Kidney epithelial cell (primary cell): ENCODE measurements around the gene SH3RF3. TPM values are rescaled to one million over a fixed set of nuclear protein-coding genes. Genes with fewer than 3 reads are reported as not detected.
"Not testable (repeated sequence)": the region's sequence is repeated elsewhere in the genome, so short reads cannot be mapped to it uniquely, and the experiment has no call there.

Experiments used
- DNase-seq: peaks from one replicate; pipeline ENCODE4 v3.0.0-alpha.2; 2010; ENCODE audit warnings: low read depth
- H3K27me3 ChIP-seq: 2 replicates; pipeline ENCODE4 v1.6.0; 2011; ENCODE audit warnings: low read length; ENCODE audit not compliant: control insufficient read depth, insufficient read depth
- H3K36me3 ChIP-seq: 2 replicates; pipeline ENCODE4 v1.5.1; 2011; ENCODE audit warnings: low read length; ENCODE audit not compliant: control insufficient read depth, insufficient read depth
- H3K4me3 ChIP-seq: 2 replicates; pipeline ENCODE4 v1.5.1; 2011; ENCODE audit warnings: low read depth, mild to moderate bottlenecking, control low read depth, low read length
- total RNA-seq: library from RNA; depleted of rRNA; stranded (reverse); fragments of >200 nt; gene quantifications from 2 replicates; pipeline ENCODE4 v1.2.3, GENCODE V29; 2015
- TF ChIP-seq, protein P1 (sequence below): IDR thresholded peaks from 2 replicates; pipeline ENCODE4 v1.5.1; 2011; ENCODE audit warnings: mild to moderate bottlenecking, moderate library complexity, low read length, control low read depth, inconsistent platforms; ENCODE audit not compliant: insufficient read depth, poor library complexity, severe bottlenecking

The SH3RF3 gene
- total RNA-seq, 1 donor from 2014 or later, result 9.6 TPM

DNA sequence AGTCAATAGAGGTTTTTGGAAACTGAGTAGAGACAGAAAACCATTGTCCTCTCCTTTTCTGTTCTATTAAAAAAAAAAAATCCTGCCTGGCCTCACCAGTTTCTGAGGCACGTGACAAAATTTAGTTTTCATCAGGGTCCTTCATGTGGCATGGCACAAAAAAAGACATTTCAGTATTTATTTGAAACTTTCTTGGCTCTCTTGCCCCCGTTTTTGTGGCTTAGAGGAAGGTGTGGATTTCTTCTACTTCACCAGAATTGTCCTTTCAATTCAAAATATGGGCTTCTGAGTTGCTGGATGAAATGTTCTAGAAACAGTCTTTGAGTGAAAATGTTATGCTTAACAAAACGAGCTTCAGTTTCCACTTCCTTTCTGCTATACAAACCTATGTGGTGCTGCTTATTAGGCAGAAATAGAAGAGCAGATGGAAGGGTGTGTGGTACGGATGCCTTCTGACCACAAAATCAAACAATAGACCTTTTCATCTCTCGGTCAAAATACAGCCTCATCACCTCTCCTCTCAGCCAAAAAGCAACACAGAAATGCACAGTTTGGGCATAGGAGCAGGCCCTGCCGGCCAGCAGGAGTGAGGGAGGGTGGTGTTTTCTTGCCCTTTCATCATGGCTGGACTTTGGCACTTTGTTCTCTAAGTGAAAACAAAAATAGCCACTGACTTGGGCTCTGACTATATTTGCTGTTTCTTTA lies 89.2 kb downstream of the SH3RF3 start:
- Histone ChIP-seq H3K36me3 (no peaks in the 10 kb centered on the region), H3K4me3 (no peak overlapping the region), H3K27me3 (peaks cover 5% of the 10 kb centered on the region)
- DNase-seq, result no peak
- TF ChIP-seq, protein P1, sequence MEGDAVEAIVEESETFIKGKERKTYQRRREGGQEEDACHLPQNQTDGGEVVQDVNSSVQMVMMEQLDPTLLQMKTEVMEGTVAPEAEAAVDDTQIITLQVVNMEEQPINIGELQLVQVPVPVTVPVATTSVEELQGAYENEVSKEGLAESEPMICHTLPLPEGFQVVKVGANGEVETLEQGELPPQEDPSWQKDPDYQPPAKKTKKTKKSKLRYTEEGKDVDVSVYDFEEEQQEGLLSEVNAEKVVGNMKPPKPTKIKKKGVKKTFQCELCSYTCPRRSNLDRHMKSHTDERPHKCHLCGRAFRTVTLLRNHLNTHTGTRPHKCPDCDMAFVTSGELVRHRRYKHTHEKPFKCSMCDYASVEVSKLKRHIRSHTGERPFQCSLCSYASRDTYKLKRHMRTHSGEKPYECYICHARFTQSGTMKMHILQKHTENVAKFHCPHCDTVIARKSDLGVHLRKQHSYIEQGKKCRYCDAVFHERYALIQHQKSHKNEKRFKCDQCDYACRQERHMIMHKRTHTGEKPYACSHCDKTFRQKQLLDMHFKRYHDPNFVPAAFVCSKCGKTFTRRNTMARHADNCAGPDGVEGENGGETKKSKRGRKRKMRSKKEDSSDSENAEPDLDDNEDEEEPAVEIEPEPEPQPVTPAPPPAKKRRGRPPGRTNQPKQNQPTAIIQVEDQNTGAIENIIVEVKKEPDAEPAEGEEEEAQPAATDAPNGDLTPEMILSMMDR, result no peak

DNA sequence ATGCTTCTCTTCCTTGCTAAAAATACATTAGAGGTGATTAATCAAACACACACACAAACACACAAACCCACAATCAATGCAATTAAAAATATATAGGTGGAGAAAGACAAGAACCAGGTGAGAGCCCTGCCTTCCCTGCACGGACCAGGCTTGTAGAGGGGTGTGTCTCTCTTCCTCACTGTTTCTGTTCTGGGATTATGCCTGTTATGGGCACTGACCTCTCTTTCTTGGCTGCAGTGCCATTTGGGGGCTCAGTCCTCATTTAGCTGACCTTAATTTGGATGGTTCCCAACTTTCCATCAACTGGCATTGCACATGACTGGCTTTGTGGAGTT lies 89.8 kb downstream of the SH3RF3 start:
- Histone ChIP-seq H3K4me3 (no peak overlapping the region), H3K36me3 (no peaks in the 10 kb centered on the region), H3K27me3 (peaks cover 5% of the 10 kb centered on the region)
- no peak for DNase-seq
- TF ChIP-seq, protein P1, result no peak

DNA sequence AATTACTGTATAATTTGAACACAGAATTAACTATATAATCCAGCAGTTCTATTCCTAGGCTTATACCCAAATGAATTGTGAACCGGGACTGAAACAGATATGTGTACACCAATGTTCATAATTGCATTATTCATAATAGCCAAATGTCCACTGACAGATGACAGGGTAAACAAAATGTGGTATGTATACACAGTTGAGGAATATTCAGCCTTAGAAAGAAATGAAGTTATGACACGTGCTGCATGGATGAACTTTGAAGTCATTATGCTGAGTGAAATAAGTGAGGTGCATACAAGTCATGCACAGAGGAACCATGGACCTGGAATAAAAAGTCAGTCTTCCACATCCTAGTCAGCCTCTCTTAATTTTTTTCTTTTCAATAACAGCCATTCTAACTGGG lies 91.9 kb downstream of the SH3RF3 start:
- TF ChIP-seq, protein P1, result no peak
- DNase-seq, result no peak
- Histone ChIP-seq H3K36me3 (no peaks in the 10 kb centered on the region), H3K27me3 (peaks cover 3% of the 10 kb centered on the region), H3K4me3 (no peak overlapping the region)

DNA sequence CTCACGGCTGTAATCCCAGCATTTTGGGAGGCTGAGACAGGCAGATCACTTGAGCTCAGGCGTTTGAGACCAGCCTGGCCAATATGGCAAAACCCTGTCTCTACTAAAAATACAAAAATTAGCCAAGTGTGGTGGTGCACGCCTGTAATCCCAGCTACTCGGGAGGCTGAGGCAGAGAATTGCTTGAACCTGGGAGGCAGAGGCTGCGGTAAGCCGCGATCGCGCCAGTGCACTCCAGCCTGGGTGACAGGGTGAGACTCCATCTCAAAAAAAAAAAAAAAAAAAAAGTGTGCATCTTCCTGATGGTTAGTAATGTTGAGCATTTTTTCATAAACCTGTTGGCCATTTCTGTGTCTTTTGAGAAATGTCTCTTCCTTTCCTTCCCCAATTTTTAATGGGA lies 92.3 kb downstream of the SH3RF3 start:
- not testable (repeated sequence) for H3K36me3 ChIP-seq, H3K4me3 ChIP-seq, H3K27me3 ChIP-seq, DNase-seq

DNA sequence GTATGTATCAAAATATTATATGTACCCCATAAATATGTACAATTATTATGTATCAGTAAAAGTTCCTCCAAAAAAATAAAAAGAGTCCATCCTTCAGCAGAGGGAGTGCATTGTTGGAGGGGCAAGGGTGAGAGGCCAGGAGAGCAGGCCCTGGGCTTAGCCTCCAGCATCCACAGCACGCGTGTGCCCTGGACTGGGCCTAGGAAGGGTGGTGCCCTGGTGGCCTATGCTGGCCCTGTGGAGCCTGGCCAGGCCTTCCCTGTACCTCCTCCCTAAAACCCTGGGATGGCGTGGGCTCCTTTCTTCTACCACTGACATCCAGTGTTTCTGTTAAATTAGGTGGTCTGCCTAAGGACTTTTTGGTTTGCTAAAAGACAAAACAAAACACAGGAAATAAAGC lies 93.4 kb downstream of the SH3RF3 start:
- no peak overlapping the region for H3K4me3 ChIP-seq
- DNase-seq, result no peak
- no peaks in the 10 kb centered on the region for H3K27me3 ChIP-seq
- TF ChIP-seq, protein P1, result no peak
- no peaks in the 10 kb centered on the region for H3K36me3 ChIP-seq

DNA sequence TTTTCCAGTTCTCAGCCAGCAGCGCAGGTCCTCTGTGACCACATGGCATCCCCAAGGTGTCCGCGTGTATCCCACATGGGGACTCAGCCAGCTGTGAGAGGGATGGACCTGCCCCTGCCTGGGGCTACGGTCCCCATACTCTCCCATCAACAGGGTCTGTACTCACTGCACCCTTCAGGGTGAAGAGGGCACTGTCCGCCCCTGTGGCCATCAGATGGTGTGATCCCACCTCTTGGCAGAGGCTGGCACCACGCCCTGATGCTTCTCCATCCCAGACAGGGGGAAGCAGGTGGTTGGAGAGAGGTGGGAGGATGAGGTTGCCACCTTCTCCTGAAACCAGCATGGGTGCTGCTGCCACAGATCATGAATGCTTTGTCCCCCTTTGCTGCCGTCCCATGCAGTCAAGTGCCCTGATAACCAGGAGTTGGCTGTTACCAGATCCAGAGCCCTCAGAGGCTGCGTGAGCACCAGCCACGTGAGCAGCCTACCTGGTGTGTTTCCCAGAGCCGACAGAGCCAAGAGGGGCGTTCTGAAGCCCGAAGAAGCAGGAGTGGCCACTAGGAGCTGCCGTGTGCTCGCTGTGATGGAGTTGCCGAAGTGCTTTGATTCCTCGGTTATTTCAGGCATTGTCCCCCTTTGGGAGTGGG lies 93.9 kb downstream of the SH3RF3 start:
- Histone ChIP-seq H3K27me3 (no peaks in the 10 kb centered on the region), H3K36me3 (no peaks in the 10 kb centered on the region), H3K4me3 (no peak overlapping the region)
- no peak for DNase-seq
- TF ChIP-seq, protein P1, result no peak
